DMS114 treated with DMSO at 0.1 percent for 48 hours (cell line): Measurements from ENCODE around the gene LYG1.
"Not testable (repeated sequence)": the region's sequence is repeated elsewhere in the genome, so short reads cannot be mapped to it uniquely, and the experiment has no call there.

Experiments
- DNase-seq: peaks from one replicate; lab custom pipeline; 2025; ENCODE audit not compliant: unreplicated experiment; lab: John Stamatoyannopoulos, UW

LYG1 gene

DNA sequence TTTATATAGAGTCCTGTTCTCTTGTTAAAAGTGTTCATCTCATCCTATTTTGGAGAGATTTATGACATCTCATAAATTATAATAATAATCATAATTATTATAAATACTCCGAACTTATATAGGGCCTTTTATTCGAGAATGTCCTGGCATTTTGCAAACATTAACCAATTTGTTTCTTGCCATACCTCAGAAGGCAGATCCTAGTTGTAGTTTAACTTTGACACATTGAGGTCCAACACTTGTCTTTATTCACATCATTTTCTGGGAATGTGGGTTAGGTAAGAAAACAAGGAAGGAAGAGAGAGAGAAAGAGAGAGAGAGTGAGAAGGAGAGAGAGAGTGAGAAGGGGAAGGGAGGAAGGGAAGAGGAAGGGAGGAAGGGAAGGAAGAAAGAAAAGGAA lies at the start of gene LYG1:
Gene LYG1, minus strand, starts transcription at position 101 of the 400 bp plus-strand sequence. CDS start 5,527 bp downstream, outside the sequence.
- not testable (repeated sequence) for DNase-seq

DNA sequence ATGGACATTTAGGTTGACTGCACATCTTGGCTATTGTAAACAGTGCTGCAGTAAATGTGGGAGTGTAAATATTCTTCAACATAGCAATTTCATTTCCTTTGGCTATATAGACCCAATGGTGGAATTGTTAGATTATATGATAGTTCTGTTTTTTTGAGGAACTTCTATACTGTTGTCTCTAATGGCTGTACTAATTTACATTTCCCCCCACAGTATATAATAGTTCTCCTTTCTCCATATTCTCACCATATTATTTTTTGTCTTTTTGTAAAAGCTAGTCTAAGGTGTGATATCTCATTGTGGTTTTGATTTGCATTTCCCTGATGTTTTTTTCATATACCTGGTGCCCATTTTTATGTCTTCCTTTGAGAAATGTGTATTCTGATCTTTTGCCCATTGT lies 49.2 kb upstream of the LYG1 start:
- DNase-seq: no peak

DNA sequence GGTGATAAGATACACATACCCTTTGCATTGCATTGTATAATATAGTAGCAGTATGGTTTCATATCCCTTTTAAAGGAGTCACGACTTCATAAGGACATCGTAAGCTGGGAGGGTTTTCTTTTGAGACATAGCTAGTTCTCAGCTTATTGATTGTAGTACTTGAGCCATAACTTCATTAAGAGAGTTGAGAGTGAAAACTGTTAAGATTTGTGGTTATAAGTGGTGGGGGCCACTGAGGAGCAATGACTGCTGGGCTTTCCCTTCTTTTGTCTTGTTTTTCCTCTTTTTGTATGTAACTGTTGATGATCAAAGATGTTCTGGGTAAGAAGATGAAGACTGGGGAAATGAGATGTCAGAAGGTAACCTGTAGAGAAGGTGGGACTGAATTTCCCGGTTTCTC lies 47.2 kb upstream of the LYG1 start:
- no peak for DNase-seq

DNA sequence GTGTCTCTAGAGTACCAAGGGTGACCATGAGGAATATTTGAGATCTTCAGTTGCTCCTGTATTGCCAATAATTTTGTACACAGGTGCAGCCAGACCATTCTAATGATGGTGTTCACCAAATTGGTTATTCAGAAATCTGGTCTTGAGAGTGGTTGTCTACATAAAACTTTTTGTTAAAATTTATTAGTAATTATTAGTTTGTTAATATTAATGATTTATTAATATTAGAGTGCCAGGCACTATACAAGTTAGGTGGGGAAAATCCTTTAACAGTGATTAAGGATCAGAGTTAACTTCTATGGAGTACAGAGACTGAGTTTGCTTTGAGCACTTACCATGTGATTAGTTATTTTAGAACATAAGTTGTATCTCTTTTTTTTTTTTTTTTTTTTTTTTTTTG lies 45.2 kb upstream of the LYG1 start:
- DNase-seq: no peak

DNA sequence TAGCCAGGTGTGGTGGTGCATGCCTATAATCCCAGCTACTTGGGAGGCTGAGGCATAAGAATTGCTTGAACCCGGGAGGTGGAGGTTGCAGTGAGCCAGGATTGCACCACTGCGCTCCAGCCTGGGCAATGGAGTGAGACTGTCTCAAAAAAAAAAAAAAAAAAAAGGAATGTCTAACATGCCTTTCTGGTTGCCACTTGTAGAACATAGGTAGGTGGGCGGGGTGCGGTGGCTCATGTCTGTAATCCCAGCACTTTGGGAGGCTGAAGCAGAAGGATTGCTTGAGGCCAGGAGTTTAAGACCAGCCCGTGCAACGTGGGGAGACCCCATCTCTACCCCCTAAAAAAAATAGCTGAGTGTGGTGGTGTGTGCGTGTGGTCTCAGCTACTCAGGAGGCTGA lies 44.4 kb upstream of the LYG1 start:
- not testable (repeated sequence) for DNase-seq

DNA sequence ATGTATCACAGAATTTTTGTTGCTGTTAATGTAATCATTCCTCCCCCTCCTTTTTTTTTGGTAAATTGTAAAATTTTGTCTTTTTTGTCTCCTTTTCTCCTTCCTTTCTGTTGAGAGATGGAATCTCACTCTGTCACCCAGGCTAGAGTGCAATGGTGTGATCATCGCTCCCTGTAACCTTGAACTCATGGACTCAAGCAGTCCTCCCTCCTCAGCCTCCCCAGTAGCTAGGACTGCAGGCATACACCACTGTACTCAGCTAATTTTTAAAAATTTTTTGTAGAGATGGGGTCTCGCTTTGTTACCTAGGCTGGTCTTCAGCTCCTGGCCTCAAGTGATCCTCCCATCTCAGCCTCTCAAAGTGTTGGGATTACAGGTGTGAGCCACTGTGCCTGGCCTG lies 41.5 kb upstream of the LYG1 start:
- DNase-seq: no peak

DNA sequence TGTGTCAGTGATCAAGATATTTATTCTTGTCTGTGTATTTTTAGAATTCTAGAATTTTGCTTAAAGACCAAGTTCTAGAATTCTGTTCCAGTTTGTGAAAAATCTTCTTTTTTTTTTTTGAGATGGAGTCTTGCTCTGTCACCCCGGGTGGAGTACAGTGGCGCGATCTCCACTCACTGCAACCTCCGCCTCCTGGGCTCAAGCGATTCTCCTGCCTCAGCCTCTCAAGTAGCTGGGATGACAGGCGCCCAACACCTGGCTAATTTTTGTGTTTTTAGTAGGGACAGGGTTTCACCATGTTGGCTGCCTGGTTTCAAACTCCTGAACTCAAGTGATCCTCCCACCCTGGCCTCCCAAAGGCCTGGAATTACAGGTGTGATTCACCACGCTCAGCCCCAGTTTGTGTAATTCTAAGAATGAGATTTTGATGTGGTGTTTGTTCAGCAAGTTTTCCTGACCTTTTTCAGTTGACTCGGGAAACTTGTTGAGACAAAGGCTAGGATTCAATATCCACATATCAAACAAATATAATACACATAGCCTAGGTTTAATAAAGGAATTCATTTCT lies 39.8 kb upstream of the LYG1 start:
- DNase-seq: no peak

DNA sequence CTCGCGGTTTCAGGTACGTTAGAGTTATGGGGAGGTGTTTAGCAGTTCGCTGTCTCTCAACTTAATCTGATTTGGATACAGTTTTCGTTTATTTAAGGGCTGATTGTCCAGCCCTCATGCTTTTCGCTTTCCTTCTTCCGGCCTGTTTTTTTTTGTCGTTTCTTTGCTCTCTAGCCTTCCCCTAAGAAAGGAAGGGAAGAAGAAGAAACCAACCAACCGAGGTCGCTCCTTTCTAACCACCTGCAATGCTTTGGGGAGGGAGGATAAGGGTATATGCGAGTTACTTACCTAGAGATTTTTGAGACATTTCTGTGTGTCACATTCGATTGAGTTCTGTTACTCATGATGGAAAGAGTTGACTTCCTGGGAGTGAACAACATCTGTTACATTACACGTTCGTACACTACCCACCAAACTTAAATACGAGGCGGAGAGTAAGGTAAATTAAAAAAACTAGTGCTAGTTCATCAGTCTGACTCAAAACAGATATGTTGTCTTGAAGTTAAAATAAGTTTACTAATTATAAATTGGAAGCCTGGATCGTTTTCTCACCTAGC lies 37.1 kb upstream of the LYG1 start:
- DNase-seq: no peak

DNA sequence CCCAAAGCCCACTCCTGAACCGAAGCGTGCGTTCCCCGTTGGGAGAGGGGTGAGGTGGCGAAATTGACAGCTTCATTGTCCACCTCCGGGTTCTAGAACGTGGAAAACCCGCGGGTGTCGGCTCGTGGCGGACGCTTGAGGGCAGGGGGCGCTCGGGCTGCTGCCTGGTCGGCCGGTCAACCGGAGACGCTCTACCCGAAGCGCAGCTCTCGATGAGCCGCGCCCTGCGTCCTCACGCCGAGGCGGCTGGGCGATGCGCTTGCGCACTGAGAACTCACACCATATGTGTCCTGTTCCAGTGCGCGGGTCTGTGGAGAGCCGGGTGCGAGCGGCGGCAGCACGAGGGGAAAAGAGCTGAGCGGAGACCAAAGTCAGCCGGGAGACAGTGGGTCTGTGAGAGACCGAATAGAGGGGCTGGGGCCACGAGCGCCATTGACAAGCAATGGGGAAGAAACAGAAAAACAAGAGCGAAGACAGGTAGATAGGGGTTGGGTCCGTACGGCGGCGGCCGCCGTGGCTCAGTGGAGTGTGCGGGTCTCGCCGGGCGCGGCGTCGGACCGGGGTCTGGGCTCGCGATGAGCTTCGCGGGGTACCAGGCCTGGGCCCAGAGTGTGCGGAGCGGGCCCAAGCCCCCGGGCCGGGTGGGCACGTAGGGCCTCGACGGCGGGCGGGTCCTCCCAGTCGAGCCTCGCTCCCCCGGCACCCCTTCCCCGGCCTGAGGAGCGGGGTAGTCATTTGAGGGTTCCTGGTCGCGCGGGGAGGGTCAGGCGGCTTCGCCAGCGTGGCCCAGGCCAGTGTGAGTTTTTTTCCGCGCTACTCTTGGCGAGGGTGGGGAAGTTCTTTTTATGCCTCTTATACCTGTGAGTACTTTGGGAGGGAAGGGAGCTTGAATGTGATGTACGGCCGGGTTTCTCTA lies 36.4 kb upstream of the LYG1 start, which contains the start of gene EIF5B:
Gene EIF5B, plus strand, starts transcription at position 277 of the 916 bp plus-strand sequence. Its CDS starts 166 bp downstream, at position 443.
- DNase-seq: peak; percentile 90

DNA sequence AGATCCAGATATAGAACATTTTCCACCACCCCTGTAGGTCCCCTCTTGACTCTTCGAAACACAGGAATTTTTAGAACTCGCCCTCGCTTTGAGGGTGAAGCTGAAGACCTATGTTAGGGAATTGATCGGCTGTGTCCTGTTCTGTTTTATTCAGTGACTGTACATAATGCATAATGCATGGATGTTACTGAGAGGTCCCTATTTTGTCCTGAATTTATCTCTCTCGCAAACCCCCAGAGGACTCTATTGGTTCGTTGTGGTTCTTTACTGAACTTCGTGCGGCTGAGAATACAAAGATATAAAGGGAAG lies 35.8 kb upstream of the LYG1 start:
- no peak for DNase-seq

DNA sequence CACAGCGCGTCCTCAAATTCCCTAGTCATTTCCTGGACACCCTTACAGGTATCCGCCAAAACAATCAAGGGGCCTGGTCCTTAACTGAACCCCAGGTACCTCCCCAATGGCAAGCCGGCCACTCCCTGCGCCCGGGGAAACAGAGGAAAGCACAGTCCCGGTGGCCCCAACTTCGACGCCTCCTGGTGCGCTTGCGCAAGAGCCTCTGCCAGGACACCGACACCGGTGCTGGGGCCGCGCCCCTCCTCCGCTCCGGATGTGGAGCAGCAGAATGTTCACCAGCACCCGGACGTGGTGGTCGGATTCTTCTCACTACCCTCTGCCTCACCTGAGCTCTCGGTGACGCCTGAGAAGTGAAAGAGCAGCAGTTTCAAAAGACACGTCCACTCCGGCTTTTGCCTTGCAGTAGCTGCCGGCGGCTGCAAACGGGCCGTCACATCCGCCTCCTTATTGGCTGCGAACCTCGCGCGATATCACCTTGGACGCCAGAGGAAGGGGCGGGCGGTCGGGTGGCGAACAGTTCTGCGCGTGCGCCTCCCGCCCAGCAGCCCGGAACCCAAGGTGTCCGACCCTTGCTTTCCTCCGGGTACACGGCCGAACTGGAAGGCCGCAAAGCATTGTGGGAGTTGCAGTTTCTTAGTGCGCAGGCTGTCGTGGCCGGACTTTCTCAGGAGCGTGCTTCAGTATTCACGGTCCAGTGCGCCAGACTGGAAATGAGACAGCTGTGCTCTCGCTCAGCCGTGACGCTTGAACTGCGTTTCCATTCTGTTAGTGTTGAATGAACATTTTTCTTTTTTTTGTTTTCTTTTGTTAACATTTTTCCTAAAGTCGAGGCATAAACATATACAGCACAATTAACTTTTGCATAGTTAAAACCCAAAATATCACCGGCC lies 35.2 kb upstream of the LYG1 start, which contains the start of gene TXNDC9:
Gene TXNDC9, minus strand, starts transcription at position 423 of the 893 bp plus-strand sequence. CDS start 3,123 bp downstream, outside the sequence.
- peak; percentile 98 for DNase-seq

DNA sequence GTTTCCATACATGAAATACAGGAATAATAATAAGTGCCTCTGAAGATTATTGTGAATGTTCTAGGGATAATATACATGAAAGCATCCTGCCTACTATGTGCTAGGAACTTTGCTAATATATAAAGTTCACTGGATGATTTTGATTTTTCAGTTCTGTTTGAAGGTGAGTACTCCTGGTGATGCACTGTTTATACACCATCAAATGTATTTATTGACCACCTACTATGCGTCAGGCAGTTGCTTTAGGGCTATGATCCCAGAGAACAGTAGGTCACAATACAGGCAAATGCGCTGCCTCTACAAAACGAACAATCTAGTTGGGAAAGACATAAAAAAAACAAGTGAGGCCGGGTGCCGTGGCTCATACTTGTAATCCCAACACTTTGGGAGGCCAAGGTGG lies 24.4 kb upstream of the LYG1 start:
- no peak for DNase-seq

DNA sequence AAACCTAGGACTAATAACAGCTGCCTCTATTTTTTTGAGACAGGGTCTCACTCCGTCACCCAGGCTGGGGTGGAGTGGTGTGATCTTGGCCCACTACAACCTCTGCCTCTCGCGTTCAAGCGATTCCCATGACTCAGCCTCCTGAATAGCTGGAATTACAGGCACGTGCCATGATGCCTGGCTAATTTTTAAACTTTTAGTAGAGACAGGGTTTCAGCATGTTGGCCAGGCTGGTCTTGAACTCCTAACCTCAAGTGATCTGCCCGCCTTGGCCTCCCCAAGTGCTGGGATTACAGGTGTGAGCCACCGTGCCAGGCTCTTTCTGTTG lies 16.8 kb upstream of the LYG1 start:
- not testable (repeated sequence) for DNase-seq

DNA sequence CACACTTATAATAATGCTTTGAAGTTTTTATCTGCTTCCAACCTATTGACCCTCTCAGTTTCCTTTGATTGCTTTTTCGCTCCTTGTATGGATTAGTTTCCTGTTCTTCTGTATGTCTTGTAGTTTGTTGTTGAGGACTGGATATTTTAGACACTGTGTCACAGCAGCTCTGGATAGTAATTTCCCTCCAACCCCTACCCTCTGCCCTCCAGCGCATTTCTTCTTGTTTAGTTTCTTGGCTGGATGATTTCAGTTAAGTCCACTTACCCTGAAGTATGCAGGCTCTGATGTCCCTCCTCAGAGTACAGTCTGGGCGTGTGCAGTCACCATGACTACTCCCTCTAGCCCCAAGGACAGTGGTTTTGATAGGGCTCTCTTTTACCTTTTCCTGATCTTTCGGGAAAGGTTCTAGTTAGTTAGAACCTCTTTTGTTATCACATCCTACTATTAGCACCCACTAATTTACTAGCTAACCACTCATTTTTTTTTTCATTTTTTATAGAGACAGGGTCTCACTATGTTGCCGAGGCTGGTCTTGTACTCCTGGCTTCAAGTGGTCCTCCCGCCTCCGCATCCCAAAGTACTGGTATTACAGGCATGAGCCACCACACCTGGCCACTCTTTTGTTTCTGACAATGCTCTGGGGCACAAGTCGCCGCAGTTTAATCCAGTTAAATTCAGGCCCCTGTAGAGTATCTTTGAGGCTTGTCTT lies 16.3 kb upstream of the LYG1 start:
- DNase-seq: no peak

DNA sequence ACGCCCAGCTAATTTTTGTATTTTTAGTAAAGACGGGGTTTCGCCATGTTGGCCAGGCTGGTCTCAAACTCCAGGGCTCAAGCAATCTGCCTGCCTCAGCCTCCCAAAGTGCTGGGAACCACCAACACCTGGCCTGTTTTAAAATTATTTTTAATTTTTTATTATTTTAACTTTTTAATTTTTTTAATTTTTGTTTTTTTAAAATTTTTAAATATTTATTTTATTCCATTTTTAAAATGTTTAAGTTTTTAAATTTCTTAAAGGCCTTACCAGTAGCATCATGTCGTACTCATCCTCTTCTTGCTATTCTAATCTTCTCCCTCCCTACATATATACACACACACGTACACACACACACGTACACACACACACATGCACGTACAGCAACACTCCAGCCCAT lies 1.4 kb downstream of the LYG1 start:
- DNase-seq: no peak

DNA sequence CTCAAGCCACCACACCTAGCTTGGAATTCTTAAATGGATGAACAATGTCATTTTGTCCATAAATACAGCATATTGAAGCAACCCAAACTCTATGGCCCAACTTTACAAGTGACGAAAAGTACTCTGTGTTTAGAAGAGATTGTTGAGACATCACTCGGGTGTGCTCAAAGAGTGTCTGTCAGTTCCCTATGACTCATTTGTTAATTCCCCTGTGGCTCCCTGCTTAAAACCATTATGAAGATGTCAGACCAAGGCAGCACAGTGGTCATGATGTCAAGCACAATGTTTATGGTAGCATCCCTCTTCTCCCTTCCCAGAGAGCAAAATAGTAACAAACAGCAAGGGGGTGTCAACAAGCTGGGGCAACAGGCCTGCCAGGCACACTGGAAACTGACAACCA lies 3.0 kb downstream of the LYG1 start:
- no peak for DNase-seq

DNA sequence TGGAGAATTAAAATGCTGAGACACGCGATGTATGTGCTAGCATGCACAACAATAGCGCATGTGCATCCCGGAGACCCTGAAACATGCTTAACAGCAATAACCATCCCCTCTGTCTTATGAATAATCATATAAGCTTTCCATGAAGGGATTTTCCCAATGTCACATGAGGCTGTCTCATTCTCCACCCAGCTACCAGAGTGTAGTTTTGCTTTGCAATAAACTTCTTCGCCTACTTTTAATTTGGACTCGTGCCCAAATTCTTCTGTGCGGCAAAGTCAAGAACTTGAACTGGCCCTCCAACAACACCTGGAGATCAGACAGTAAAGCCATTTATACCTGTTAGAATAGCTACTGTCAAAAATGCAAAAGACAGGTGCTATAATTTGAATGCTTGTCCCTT lies 15.5 kb downstream of the LYG1 start:
- DNase-seq: no peak

DNA sequence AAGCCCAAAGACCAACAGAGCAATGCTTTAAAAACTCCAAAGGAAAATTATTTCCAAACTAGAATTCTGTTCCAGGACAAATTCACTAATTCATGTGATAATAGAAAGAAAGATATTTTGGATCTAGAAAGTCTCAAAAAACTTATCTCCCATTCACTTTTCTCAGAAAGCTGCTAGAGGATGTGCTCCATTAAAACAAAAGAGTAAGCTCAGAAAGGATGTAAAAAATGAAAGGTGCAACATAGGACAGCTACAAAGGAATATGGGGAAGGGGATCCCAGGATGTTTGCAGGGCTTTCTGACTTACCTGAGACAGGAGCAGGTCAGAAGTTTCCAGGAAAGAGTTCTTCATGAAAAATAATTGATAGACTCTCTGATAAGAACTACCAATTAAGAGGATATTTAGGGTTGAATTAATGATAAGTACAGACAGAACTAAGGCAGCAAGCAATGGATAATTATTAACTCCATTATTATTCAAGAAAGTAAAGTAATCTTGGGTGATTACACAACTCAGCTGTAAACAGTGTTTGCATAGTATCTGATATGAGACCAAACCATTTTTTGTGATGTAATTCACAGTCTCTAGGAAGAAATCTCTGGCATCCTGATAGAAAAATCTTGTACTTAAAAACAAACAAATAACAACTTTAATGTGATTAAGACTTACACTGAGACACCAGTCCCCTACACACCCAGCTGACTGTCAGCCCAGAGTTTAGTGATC lies 20.9 kb downstream of the LYG1 start:
- DNase-seq: no peak

DNA sequence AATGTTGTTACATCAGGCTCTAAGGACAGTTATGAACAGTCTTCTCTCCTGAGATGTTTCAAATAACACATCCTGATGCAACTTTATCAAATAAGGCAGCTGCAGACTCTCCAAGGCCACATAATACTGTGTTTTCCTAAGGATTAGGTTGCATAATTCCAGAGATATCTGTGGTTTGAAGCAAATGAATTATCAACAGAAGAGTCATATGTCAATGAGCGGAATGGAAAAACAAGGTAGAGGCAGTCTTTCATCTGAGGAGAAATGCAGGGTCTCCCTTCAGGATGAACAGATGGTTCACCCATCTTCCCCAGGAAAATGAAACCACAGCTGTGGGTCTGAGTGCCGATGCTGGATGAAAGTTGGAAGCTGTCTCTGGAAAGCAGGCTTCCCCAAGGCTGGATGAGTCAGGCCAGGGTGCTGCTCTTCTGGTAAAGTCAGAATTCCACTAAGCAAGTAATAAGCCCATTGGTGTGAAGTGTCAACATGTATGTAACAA lies 22.2 kb downstream of the LYG1 start:
- no peak for DNase-seq
